Transverse colon (tissue), 4 donors: ENCODE measurements around the gene COL4A1. TPM values are rescaled to one million over a fixed set of nuclear protein-coding genes. Genes with fewer than 3 reads are reported as not detected.
A peak's percentile ranks its signal among the peaks of the same experiment; 100 is the strongest.

Source experiments
- DNase-seq: peaks from one replicate; pipeline ENCODE4 v3.0.0-alpha.2; 2019
- H3K27ac ChIP-seq, 4 donors: fragments of 200-600 bp; sonication (generic); 2 replicates each; pipeline ENCODE4 v1.5.1; 2016 to 2018; ENCODE audit warnings: inconsistent platforms in 4 of 4
- H3K27me3 ChIP-seq: fragments of 200-600 bp; sonication (generic); 2 replicates; pipeline ENCODE4 v1.5.1; 2017; ENCODE audit warnings: inconsistent platforms
- H3K36me3 ChIP-seq, 4 donors: fragments of 200-600 bp; sonication (generic); 2 replicates each; pipeline ENCODE4 v1.5.1; 2017 to 2019; ENCODE audit warnings: inconsistent platforms in 4 of 4
- H3K4me1 ChIP-seq, 4 donors: fragments of 200-600 bp; sonication (generic); 2 replicates each; pipeline ENCODE4 v1.5.1; 2017 to 2020; ENCODE audit warnings: inconsistent platforms in 4 of 4
- H3K4me3 ChIP-seq, 4 donors: fragments of 200-600 bp; sonication (generic); 1 replicate in 1 of 4; 2 replicates in 3 of 4; pipeline versions ENCODE4 v1.5.1 to v1.6.1; 2017 to 2019; ENCODE audit warnings: inconsistent platforms in 4 of 4
- H3K9me3 ChIP-seq, 2 donors: fragments of 200-600 bp; sonication (generic); 2 replicates each; pipeline ENCODE4 v1.5.1; 2017 to 2019; ENCODE audit warnings: inconsistent platforms in 2 of 2
- EP300 ChIP-seq: sonication (generic); formaldehyde crosslinking; IDR thresholded peaks from one replicate; pipeline ENCODE4 v1.6.1; 2017; ENCODE audit warnings: antibody characterized with exemption, low read depth
- POLR2A ChIP-seq: fragments of 450-650 bp; IDR thresholded peaks from one replicate; pipeline ENCODE4 v1.6.1; 2016; ENCODE audit warnings: antibody characterized with exemption, mild to moderate bottlenecking, moderate library complexity
- POLR2AphosphoS5 ChIP-seq, 3 donors: sonication (generic); formaldehyde crosslinking; IDR thresholded peaks; one replicate each; pipeline ENCODE4 v1.6.1; 2016; ENCODE audit warnings: antibody characterized with exemption in 3 of 3
- WGBS, 2 donors: methylation state at CpG; one replicate each; pipeline ENCODE4 v1.1.5; 2018; ENCODE audit warnings: low coverage in 1 of 2; 5-methylcytosine and 5-hydroxymethylcytosine counted together
- in situ Hi-C, 4 donors: fragments of 200-750 bp; cut with MboI; loops; one replicate each; pipeline versions ENCODE4 v1.15.0 to v1.15.1; 2017; ENCODE audit warnings: low sequenced_read_pairs in 3 of 4, low pct_ligation_motif_present in 1 of 4, low pct_unique_long_range_greater_than_20kb in 1 of 4
- intact Hi-C: fragments of 100-400 bp; cut with DNase I; formaldehyde crosslinking; loops from one replicate; pipeline ENCODE4 v1.15.1; 2023; ENCODE audit warnings: low total_unique reads
- total RNA-seq, 4 donors: library from RNA; depleted of rRNA; stranded (reverse); fragments of >200 nt; gene quantifications; one replicate each; pipeline ENCODE4 v1.1.0, GENCODE V29; 2016
- TF ChIP-seq, protein P1 (sequence below), 5 experiments: fragments of 200-600 bp in 3 of 5; fragments of 450-650 bp in 2 of 5; sonication (generic) in 3 of 5; IDR thresholded peaks; 1 replicate in 2 of 5; 2 replicates in 3 of 5; pipeline ENCODE4 v1.5.1; 2016 to 2017; ENCODE audit warnings: antibody characterized with exemption in 5 of 5, inconsistent platforms in 3 of 5, mild to moderate bottlenecking in 2 of 5, moderate library complexity in 1 of 5

Gene COL4A1
- total RNA-seq, 4 donors from 2014 or later, result 46.4 to 180 (median 99.2) TPM

DNA sequence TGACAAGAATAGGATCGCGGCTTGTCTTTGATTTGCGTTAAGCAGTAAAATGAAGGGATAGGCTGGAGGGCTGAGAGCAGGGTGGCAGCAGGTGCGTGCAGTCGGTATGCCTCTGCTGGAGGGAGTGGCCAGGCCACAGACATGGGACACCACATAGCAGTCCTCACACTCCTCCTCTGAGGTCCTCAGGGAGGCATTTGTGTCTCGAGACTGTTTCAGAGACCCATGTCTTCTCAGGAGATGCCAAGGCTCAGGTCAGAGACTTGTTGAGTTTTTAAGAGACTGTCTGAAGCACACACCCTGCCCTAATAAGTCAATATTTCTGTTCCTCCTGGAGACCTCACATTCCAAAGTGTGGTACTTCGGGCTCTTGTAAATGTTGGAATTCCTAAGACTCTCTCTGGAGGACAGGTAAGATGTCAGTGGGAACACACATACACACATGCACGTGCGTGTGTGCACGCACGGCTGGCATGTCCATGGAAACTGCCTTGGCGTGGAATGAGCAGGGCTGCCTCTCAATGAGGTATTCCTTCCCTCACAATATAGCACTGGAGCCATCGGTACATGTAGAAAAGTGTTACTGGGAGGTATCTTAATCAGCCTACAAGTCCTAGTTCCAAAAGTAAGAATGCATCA, 46.5 kb upstream of the COL4A1 start:
- Histone ChIP-seq H3K36me3 (no peaks in the 10 kb centered on the region), H3K9me3 (no peaks in the 10 kb centered on the region), H3K27ac (peak overlapping the region; percentile 69 to 87 (median 84)), H3K27me3 (no peaks in the 10 kb centered on the region), H3K4me1 (peaks cover 22 to 33% (median 25%) of the 10 kb centered on the region in 4 donors), H3K4me3 (no peak overlapping the region)
- WGBS, 2 donors, result 31 to 51% methylated on average over 4 to 13 of the region's 13 CpGs
- TF ChIP-seq POLR2AphosphoS5 (IDR thresholded peaks at IDR 0.05) (no peak), POLR2A (no peak), EP300 (no peak)
- TF ChIP-seq, protein P1, sequence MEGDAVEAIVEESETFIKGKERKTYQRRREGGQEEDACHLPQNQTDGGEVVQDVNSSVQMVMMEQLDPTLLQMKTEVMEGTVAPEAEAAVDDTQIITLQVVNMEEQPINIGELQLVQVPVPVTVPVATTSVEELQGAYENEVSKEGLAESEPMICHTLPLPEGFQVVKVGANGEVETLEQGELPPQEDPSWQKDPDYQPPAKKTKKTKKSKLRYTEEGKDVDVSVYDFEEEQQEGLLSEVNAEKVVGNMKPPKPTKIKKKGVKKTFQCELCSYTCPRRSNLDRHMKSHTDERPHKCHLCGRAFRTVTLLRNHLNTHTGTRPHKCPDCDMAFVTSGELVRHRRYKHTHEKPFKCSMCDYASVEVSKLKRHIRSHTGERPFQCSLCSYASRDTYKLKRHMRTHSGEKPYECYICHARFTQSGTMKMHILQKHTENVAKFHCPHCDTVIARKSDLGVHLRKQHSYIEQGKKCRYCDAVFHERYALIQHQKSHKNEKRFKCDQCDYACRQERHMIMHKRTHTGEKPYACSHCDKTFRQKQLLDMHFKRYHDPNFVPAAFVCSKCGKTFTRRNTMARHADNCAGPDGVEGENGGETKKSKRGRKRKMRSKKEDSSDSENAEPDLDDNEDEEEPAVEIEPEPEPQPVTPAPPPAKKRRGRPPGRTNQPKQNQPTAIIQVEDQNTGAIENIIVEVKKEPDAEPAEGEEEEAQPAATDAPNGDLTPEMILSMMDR (IDR thresholded peaks at IDR 0.05), result no peak
- intact Hi-C loops, result loop anchor here (5.0 kb wide), 2 partner anchors 44 to 671 kb away; no protein-coding TSS in a partner anchor
- in situ Hi-C loops, result no loop called here
- peak; percentile 39 for DNase-seq

DNA sequence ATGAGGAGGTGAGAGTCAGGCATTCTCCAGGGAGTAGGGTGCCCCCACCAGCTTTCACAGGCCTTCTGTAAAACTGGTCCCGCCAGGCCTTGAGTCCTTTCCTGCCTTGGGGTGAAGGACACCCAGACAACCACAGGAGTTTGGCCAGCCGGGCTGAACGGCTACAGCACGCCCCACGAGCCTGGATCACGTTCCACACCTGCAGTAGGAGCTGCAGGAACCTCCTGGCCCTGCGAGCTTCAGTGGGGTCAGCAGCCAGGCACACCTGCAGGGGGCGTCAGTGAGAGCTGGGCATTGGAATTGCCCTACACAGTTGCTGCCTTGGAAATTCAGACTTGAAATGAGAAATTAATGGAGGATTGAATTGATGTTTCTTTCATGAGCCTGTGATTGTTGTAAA, 45.8 kb upstream of the COL4A1 start:
- H3K9me3 ChIP-seq, result no peaks in the 10 kb centered on the region
- H3K27ac ChIP-seq, result peak overlapping the region; percentile 69 to 87 (median 84)
- no peak for DNase-seq
- in situ Hi-C loops, result no loop called here
- H3K36me3 ChIP-seq, result no peaks in the 10 kb centered on the region
- H3K27me3 ChIP-seq, result no peaks in the 10 kb centered on the region
- TF ChIP-seq POLR2A (no peak), POLR2AphosphoS5 (IDR thresholded peaks at IDR 0.05) (no peak), EP300 (no peak)
- TF ChIP-seq, protein P1 (IDR thresholded peaks at IDR 0.05), result peak in 4 of 5 experiments; percentile 13 to 25 (median 21)
- peaks cover 24 to 40% (median 29%) of the 10 kb centered on the region in 4 donors for H3K4me1 ChIP-seq
- no peak overlapping the region for H3K4me3 ChIP-seq
- intact Hi-C loops, result loop anchor here (5.0 kb wide), 2 partner anchors 45 to 670 kb away; no protein-coding TSS in a partner anchor
- WGBS, 2 donors, result 43% methylated on average over 7 of the region's 8 CpGs; no CpG with 5 or more reads in 1 of the 2 donors

DNA sequence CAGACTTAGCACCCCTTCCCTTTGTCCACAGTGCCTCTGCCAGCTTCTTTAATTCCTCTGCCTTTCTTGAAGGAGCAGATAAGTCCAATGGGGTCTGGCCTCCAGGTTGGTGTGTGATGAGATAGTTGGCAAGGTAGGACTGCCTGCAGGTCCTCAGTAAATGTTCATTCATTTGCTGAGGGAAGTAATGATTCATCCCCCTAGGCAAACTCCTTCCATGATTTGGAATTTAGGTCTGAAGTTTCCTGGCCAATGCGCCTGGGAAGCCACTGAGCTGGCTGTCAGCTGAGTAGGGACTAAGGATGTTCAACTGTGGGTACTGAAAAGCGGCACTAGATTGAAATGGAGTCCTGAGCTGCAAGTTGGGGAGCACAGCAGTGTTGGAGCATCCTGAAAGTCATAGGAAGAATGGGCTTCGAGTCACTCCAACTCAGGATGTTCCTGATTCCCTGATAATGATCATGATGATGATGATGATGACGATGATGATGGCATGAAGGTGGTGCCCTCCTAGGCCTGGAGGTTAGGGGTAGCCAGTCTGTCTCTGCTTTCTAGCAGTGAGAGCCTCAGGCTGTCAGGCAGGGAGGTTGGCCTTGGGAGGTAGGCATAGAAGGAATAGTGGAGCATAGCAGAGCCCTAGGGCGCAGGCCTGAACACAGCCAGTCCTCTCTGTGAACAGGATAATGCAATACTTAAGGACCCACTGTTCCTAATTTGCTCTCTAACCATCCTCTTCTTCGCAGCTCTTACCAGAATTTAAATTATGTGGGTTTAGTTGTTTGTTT, 44.9 kb upstream of the COL4A1 start:
- H3K4me3 ChIP-seq, result no peak overlapping the region
- no peak for TF ChIP-seq POLR2A
- TF ChIP-seq POLR2AphosphoS5 (IDR thresholded peaks at IDR 0.05), result no peak
- TF ChIP-seq, protein P1 (IDR thresholded peaks at IDR 0.05), result no peak
- no peak for TF ChIP-seq EP300
- 83% methylated on average over 6 of the region's 6 CpGs; no CpG with 5 or more reads in 1 of the 2 donors for WGBS, 2 donors
- no peaks in the 10 kb centered on the region for H3K9me3 ChIP-seq
- intact Hi-C loops, result loop anchor here (5.0 kb wide), 2 partner anchors 45 to 670 kb away; no protein-coding TSS in a partner anchor
- no peaks in the 10 kb centered on the region for H3K36me3 ChIP-seq
- in situ Hi-C loops, result no loop called here
- peaks cover 31 to 49% (median 34%) of the 10 kb centered on the region in 4 donors for H3K4me1 ChIP-seq
- DNase-seq, result no peak
- H3K27me3 ChIP-seq, result no peaks in the 10 kb centered on the region
- peak overlapping the region; percentile 69 to 87 (median 84) for H3K27ac ChIP-seq

DNA sequence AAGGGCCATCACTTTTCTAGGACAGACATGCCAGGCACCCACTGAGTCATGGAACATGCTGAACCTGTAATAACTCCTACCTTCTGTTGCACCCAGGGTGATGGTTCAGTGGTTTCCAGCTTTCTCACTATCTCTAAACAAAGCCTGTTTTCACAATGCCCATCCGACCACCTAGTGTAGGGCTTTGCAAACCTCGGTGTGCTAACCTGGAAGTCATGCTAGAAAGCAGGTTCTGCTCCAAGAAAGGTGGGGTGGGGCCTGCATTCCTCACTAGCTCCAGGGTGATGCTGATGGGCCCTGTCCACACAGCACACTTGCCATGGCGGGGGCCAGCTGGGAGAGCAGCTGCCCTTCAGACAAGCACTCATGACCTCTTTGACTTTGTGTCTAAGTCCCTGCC, 43.6 kb upstream of the COL4A1 start:
- 89% methylated on average over 3 of the region's 3 CpGs; no CpG with 5 or more reads in 1 of the 2 donors for WGBS, 2 donors
- intact Hi-C loops, result loop anchor here (5.0 kb wide), 2 partner anchors 47 to 668 kb away; no protein-coding TSS in a partner anchor
- H3K27ac ChIP-seq, result peak overlapping the region in 3 of 4 donors; percentile 84 to 87 (median 85)

More for the DNA sequence above, 43.6 kb upstream of the COL4A1 start:
- H3K9me3 ChIP-seq, result no peaks in the 10 kb centered on the region
- in situ Hi-C loops, result no loop called here
- no peaks in the 10 kb centered on the region for H3K27me3 ChIP-seq
- TF ChIP-seq, protein P1 (IDR thresholded peaks at IDR 0.05), result no peak
- TF ChIP-seq POLR2AphosphoS5 (IDR thresholded peaks at IDR 0.05) (no peak), EP300 (no peak), POLR2A (no peak)
- H3K4me3 ChIP-seq, result no peak overlapping the region
- H3K36me3 ChIP-seq, result no peaks in the 10 kb centered on the region
- H3K4me1 ChIP-seq, result peaks cover 31 to 62% (median 39%) of the 10 kb centered on the region in 4 donors
- DNase-seq, result no peak
